ENCODE data around the gene DDIT4.
"Not testable (repeated sequence)": the region's sequence is repeated elsewhere in the genome, so short reads cannot be mapped to it uniquely, and the experiment has no call there.

Gene DDIT4

DNA sequence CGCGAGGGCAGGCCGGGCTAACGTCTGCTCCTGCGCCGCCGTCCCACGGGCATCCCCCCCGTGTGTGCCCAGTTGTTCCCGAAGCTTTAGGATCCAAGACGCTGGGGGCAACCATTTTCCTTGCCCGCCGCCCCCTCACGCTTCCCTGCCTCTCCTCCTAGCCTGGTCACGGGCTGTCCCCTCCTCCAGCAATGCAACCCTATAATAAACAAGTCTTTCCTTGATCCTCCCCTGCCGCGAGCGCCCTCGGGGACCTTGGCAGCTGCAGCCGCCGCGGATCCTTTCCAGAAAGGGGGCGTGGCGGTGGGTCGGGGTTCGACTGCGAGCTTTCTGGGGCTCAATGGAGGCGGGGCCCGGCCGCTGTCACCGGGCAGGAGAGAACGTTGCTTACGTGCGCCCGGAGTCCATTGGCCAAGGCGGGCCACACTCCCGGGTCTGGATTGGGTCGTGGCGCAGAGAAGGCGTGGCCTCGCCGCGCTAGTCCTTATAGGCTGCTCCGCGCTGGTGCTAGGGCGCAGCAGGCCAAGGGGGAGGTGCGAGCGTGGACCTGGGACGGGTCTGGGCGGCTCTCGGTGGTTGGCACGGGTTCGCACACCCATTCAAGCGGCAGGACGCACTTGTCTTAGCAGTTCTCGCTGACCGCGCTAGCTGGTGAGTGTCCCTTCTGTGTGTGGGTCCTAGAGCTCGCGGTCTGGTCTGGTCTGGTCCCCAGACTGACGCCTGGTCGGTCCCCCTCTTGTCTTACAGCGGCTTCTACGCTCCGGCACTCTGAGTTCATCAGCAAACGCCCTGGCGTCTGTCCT, at the start of gene DDIT4:
TSS of gene DDIT4 (plus strand) at position 515 of the 803 bp plus-strand sequence. CDS start 293 bp downstream, outside the sequence.
- no peaks in the 10 kb centered on the region for H3K9me3 ChIP-seq (ENCODE audit: control insufficient read depth, insufficient read depth, low read length)
- H3K27me3 ChIP-seq (ENCODE audit: control insufficient read depth, insufficient read depth, low read length) = no peaks in the 10 kb centered on the region
- peak within 1 kb of the TSS; percentile 100 for H3K4me3 ChIP-seq (ENCODE audit: low read depth, low read length)
- H3K4me1 ChIP-seq (ENCODE audit: control insufficient read depth, insufficient read depth, low read length) = peaks cover 11% of the 10 kb centered on the region
- H3K36me3 ChIP-seq (ENCODE audit: control insufficient read depth, insufficient read depth, low read length) = peaks cover 10% of the 10 kb centered on the region
- peak within 1 kb of the TSS; percentile 94 for H3K9ac ChIP-seq (ENCODE audit: low read depth, low read length)

DNA sequence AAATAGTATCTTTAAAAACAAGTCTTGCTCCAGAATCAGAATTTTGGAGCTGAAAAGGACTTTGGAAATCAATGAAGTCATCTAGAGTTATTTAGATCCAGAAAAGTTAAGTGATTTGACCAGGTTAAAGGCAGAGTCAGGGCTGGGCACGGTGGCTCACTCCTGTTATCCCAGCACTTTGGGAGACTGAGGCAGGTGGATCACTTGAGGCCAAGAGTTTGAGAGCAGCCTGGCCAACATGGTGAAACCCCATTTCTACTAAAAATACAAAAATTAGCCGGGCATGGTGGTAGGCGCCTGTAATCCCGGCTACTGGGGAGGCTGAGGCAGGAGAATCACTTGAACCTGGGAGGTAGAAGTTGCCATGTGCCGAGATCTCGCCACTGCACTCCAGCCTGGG, 49.5 kb upstream of the DDIT4 start:
- H3K9ac ChIP-seq (ENCODE audit: low read depth, low read length); H3K36me3 ChIP-seq (ENCODE audit: control insufficient read depth, insufficient read depth, low read length); H3K4me1 ChIP-seq (ENCODE audit: control insufficient read depth, insufficient read depth, low read length); H3K27me3 ChIP-seq (ENCODE audit: control insufficient read depth, insufficient read depth, low read length); H3K9me3 ChIP-seq (ENCODE audit: control insufficient read depth, insufficient read depth, low read length); H3K4me3 ChIP-seq (ENCODE audit: low read depth, low read length): not testable (repeated sequence)

GRCh38 chr10:72226418-72227027, 47.2 kb upstream of the DDIT4 start:
- Histone ChIP-seq H3K4me3 (ENCODE audit: low read depth, low read length) (no peak overlapping the region), H3K9ac (ENCODE audit: low read depth, low read length) (no peak overlapping the region), H3K36me3 (ENCODE audit: control insufficient read depth, insufficient read depth, low read length) (peaks cover 4% of the 10 kb centered on the region), H3K9me3 (ENCODE audit: control insufficient read depth, insufficient read depth, low read length) (no peaks in the 10 kb centered on the region), H3K27me3 (ENCODE audit: control insufficient read depth, insufficient read depth, low read length) (no peaks in the 10 kb centered on the region), H3K4me1 (ENCODE audit: control insufficient read depth, insufficient read depth, low read length) (no peaks in the 10 kb centered on the region)

GRCh38 chr10:72227826-72228225, 45.9 kb upstream of the DDIT4 start:
- H3K9me3 ChIP-seq (ENCODE audit: control insufficient read depth, insufficient read depth, low read length) = no peaks in the 10 kb centered on the region
- H3K27me3 ChIP-seq (ENCODE audit: control insufficient read depth, insufficient read depth, low read length) = no peaks in the 10 kb centered on the region
- no peak overlapping the region for H3K4me3 ChIP-seq (ENCODE audit: low read depth, low read length)
- no peak overlapping the region for H3K9ac ChIP-seq (ENCODE audit: low read depth, low read length)
- no peaks in the 10 kb centered on the region for H3K4me1 ChIP-seq (ENCODE audit: control insufficient read depth, insufficient read depth, low read length)
- H3K36me3 ChIP-seq (ENCODE audit: control insufficient read depth, insufficient read depth, low read length) = peaks cover 4% of the 10 kb centered on the region

DNA sequence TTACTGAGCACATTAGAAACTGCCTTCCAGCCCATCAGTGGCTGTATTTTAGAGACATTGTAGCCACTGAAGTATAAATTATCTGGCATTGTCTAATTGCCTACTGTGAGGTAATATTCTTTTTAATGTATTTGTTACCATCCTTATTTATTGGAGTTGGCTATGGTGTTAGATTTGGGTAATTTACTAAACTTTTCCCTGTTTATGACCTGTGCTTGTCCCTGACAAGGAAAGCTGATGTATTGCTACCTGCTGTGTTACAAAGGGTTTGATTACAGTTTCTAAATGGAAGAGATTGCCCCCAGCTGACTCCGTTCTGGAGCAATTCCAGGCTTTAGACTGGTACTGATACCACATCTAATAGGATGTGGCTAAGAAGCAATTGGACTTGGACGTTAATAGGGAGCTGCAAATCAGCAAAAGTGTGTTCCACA, 45.4 kb upstream of the DDIT4 start:
- Histone ChIP-seq H3K27me3 (ENCODE audit: control insufficient read depth, insufficient read depth, low read length) (no peaks in the 10 kb centered on the region), H3K36me3 (ENCODE audit: control insufficient read depth, insufficient read depth, low read length) (peaks cover 4% of the 10 kb centered on the region), H3K9me3 (ENCODE audit: control insufficient read depth, insufficient read depth, low read length) (no peaks in the 10 kb centered on the region), H3K4me1 (ENCODE audit: control insufficient read depth, insufficient read depth, low read length) (no peaks in the 10 kb centered on the region), H3K9ac (ENCODE audit: low read depth, low read length) (no peak overlapping the region), H3K4me3 (ENCODE audit: low read depth, low read length) (no peak overlapping the region)

GRCh38 chr10:72229261-72230251, 44.2 kb upstream of the DDIT4 start:
- Histone ChIP-seq H3K27me3 (ENCODE audit: control insufficient read depth, insufficient read depth, low read length) (no peaks in the 10 kb centered on the region), H3K9ac (ENCODE audit: low read depth, low read length) (no peak overlapping the region), H3K9me3 (ENCODE audit: control insufficient read depth, insufficient read depth, low read length) (no peaks in the 10 kb centered on the region), H3K4me1 (ENCODE audit: control insufficient read depth, insufficient read depth, low read length) (no peaks in the 10 kb centered on the region), H3K36me3 (ENCODE audit: control insufficient read depth, insufficient read depth, low read length) (peaks cover 8% of the 10 kb centered on the region), H3K4me3 (ENCODE audit: low read depth, low read length) (no peak overlapping the region)

DNA sequence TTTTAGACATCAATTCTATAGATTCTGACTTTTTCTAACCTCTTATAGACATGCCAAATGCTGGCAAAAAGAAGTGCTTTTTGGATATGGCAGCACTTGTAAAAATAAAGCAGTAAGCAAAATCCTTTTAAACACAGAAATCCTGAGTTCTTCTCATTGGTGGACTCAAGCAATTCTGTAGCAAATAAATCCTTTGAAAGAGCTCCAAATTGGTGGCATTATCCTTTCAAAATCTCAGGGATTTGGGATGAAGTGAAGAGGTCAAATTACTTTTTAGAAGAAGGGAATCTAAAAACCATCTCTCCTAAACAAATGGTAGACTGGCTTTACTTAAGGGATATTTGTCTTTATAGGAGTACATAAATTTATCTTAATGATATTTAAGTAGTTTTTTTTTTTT, 40.1 kb upstream of the DDIT4 start:
- Histone ChIP-seq H3K36me3 (ENCODE audit: control insufficient read depth, insufficient read depth, low read length) (peaks cover 10% of the 10 kb centered on the region), H3K4me3 (ENCODE audit: low read depth, low read length) (no peak overlapping the region), H3K9me3 (ENCODE audit: control insufficient read depth, insufficient read depth, low read length) (no peaks in the 10 kb centered on the region), H3K27me3 (ENCODE audit: control insufficient read depth, insufficient read depth, low read length) (no peaks in the 10 kb centered on the region), H3K4me1 (ENCODE audit: control insufficient read depth, insufficient read depth, low read length) (no peaks in the 10 kb centered on the region), H3K9ac (ENCODE audit: low read depth, low read length) (no peak overlapping the region)

GRCh38 chr10:72234560-72235095, 39.1 kb upstream of the DDIT4 start:
- H3K9ac ChIP-seq (ENCODE audit: low read depth, low read length) = no peak overlapping the region
- no peaks in the 10 kb centered on the region for H3K4me1 ChIP-seq (ENCODE audit: control insufficient read depth, insufficient read depth, low read length)
- H3K36me3 ChIP-seq (ENCODE audit: control insufficient read depth, insufficient read depth, low read length) = peaks cover 10% of the 10 kb centered on the region
- H3K4me3 ChIP-seq (ENCODE audit: low read depth, low read length) = no peak overlapping the region
- no peaks in the 10 kb centered on the region for H3K27me3 ChIP-seq (ENCODE audit: control insufficient read depth, insufficient read depth, low read length)
- H3K9me3 ChIP-seq (ENCODE audit: control insufficient read depth, insufficient read depth, low read length) = no peaks in the 10 kb centered on the region

DNA sequence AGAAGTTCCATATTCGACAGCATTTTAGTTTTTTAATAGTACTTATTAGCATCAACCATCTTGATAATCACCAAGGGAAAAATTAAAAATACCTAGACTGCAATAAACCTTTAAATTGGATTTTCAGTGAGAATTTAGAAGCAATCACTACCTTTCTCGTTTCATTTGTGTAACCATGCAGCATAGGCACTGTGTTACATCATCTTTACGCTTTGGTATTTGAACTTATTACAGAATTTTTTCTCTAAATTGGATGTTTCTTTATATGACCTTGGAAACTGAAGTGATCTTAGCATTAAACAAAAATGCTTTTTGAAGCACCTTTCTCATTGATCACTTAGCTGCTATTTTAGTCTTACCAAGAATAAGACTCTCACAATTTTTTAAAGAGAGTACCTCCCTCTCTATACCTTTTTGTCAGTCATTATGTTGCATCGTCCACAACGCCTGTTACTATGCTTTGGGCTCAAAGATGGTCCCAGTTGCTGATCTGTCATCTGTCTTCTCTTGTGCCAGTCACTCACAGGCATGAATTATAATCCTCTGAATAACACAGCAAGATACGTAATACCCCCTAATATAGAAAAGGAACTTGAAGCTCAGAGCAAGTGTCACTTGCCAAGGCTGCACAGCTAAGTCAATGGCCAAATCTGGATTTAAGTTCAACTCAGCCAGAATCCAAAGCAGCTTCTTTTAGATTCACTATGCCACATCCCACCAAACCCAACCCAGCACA, 38.0 kb upstream of the DDIT4 start:
- Histone ChIP-seq H3K4me1 (ENCODE audit: control insufficient read depth, insufficient read depth, low read length) (no peaks in the 10 kb centered on the region), H3K9me3 (ENCODE audit: control insufficient read depth, insufficient read depth, low read length) (no peaks in the 10 kb centered on the region), H3K4me3 (ENCODE audit: low read depth, low read length) (no peak overlapping the region), H3K27me3 (ENCODE audit: control insufficient read depth, insufficient read depth, low read length) (no peaks in the 10 kb centered on the region), H3K9ac (ENCODE audit: low read depth, low read length) (no peak overlapping the region), H3K36me3 (ENCODE audit: control insufficient read depth, insufficient read depth, low read length) (peaks cover 10% of the 10 kb centered on the region)

DNA sequence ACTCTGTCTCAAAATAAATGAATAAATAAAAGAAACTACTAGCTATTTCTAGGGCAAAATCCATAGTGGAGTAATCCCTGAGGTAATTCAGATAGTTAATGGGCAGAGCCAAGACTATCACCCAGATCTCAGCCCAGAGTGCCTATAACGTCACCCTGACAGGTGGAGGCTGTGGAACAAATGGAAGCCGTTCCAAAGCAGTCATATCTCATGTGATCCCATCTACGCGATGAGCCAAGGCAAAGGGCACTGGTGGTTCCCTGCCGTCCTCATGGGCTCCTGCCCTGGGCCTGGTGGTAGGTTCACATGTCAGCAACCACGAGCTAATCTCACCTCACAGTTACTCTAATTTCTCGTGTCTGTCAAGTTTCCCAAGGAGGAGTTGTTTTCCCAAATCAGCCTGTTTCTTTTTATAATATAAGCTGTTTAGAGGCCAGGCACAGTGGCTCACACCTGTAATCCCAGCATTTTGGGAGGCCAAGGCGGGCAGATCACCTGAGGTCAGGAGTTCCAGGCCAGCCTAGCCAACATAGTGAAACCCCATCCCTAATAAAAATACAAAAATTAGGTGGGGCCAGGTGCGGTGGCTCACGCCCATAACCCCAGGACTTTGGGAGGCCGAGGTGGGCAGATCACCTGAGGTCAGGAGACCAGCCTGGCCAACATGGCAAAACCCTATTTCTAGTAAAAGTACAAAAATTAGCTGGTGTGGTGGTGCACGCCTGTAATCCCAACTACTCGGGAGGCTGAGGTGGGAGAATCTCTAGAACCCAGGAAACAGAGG, 35.1 kb upstream of the DDIT4 start:
- H3K36me3 ChIP-seq (ENCODE audit: control insufficient read depth, insufficient read depth, low read length) = peaks cover 6% of the 10 kb centered on the region
- no peaks in the 10 kb centered on the region for H3K9me3 ChIP-seq (ENCODE audit: control insufficient read depth, insufficient read depth, low read length)
- no peak overlapping the region for H3K4me3 ChIP-seq (ENCODE audit: low read depth, low read length)
- no peaks in the 10 kb centered on the region for H3K27me3 ChIP-seq (ENCODE audit: control insufficient read depth, insufficient read depth, low read length)
- H3K4me1 ChIP-seq (ENCODE audit: control insufficient read depth, insufficient read depth, low read length) = no peaks in the 10 kb centered on the region
- no peak overlapping the region for H3K9ac ChIP-seq (ENCODE audit: low read depth, low read length)

Data from iPS-15b (cell line).